Ishikawa (cell line): ENCODE results near the gene CCNJL.

Experiments used
- CREB1 ChIP-seq: IDR thresholded peaks from 2 replicates; pipeline ENCODE4 v1.6.1; 2012; ENCODE audit warnings: low read depth
- EGR1 ChIP-seq: IDR thresholded peaks from 2 replicates; pipeline ENCODE4 v1.6.1; 2012
- EP300 ChIP-seq: IDR thresholded peaks from 2 replicates; pipeline ENCODE4 v1.6.1; 2012; ENCODE audit warnings: borderline replicate concordance
- FOXM1 ChIP-seq: IDR thresholded peaks from 2 replicates; pipeline ENCODE4 v1.6.1; 2012; ENCODE audit warnings: low read depth, borderline replicate concordance
- NFIC ChIP-seq: IDR thresholded peaks from 2 replicates; pipeline ENCODE4 v1.6.1; 2012
- RAD21 ChIP-seq: IDR thresholded peaks from 2 replicates; pipeline ENCODE4 v1.6.1; 2012; ENCODE audit warnings: low read depth
- TAF1 ChIP-seq: IDR thresholded peaks from 2 replicates; pipeline ENCODE4 v1.6.1; 2012; ENCODE audit warnings: low read depth, mild to moderate bottlenecking
- TEAD4 ChIP-seq: IDR thresholded peaks from 2 replicates; pipeline ENCODE4 v1.6.1; 2012
- YY1 ChIP-seq: IDR thresholded peaks from 2 replicates; pipeline ENCODE4 v1.6.1; 2012; ENCODE audit warnings: low read depth
- TF ChIP-seq, protein P1 (sequence below): IDR thresholded peaks from 2 replicates; pipeline ENCODE4 v1.6.1; 2012
- TF ChIP-seq, protein P2 (sequence below): IDR thresholded peaks from 2 replicates; pipeline ENCODE4 v1.6.1; 2012; ENCODE audit warnings: low read depth, mild to moderate bottlenecking
- TF ChIP-seq, protein P3 (sequence below): IDR thresholded peaks from 2 replicates; pipeline ENCODE4 v1.6.1; 2012

DNA sequence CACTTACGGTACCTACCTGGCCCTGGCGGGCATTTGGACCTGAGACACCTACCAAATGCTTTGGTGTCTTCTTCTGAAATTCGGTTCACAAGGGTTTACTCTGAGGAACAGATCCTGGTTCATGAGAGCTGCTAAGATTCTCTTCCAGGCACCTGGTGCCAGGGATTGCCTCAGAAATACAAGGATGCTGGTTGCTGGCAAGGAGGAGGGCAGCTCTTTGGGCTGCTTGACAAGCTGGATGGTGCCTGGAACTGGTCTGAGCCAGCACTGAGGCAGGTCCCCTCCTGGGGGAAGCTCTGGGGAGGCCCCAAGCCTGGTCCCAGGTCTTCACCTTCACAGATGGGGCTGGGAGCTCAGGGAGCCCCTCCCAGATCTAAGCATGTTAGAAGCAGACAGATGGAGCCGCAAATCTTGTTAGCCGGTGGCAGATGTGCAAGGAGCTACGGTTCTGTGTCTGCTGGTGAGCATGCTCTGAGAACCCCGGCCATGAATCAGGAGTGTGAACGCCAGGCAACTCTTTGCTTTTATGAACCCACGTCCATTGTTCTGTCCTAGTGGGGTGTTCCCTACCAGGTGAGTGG lies 66.8 kb downstream of the CCNJL start:
- no peak for TF ChIP-seq TEAD4
- TF ChIP-seq EGR1, result no peak
- no peak for TF ChIP-seq EP300
- TF ChIP-seq, protein P1, sequence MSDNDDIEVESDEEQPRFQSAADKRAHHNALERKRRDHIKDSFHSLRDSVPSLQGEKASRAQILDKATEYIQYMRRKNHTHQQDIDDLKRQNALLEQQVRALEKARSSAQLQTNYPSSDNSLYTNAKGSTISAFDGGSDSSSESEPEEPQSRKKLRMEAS, result no peak
- TF ChIP-seq, protein P2, sequence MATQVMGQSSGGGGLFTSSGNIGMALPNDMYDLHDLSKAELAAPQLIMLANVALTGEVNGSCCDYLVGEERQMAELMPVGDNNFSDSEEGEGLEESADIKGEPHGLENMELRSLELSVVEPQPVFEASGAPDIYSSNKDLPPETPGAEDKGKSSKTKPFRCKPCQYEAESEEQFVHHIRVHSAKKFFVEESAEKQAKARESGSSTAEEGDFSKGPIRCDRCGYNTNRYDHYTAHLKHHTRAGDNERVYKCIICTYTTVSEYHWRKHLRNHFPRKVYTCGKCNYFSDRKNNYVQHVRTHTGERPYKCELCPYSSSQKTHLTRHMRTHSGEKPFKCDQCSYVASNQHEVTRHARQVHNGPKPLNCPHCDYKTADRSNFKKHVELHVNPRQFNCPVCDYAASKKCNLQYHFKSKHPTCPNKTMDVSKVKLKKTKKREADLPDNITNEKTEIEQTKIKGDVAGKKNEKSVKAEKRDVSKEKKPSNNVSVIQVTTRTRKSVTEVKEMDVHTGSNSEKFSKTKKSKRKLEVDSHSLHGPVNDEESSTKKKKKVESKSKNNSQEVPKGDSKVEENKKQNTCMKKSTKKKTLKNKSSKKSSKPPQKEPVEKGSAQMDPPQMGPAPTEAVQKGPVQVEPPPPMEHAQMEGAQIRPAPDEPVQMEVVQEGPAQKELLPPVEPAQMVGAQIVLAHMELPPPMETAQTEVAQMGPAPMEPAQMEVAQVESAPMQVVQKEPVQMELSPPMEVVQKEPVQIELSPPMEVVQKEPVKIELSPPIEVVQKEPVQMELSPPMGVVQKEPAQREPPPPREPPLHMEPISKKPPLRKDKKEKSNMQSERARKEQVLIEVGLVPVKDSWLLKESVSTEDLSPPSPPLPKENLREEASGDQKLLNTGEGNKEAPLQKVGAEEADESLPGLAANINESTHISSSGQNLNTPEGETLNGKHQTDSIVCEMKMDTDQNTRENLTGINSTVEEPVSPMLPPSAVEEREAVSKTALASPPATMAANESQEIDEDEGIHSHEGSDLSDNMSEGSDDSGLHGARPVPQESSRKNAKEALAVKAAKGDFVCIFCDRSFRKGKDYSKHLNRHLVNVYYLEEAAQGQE, result no peak
- no peak for TF ChIP-seq CREB1
- no peak for TF ChIP-seq RAD21
- no peak for TF ChIP-seq TAF1
- no peak for TF ChIP-seq YY1
- no peak for TF ChIP-seq FOXM1
- TF ChIP-seq, protein P3, sequence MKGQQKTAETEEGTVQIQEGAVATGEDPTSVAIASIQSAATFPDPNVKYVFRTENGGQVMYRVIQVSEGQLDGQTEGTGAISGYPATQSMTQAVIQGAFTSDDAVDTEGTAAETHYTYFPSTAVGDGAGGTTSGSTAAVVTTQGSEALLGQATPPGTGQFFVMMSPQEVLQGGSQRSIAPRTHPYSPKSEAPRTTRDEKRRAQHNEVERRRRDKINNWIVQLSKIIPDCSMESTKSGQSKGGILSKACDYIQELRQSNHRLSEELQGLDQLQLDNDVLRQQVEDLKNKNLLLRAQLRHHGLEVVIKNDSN, result no peak
- TF ChIP-seq NFIC, result no peak
